NCI-H82 treated with DMSO at 0.1 percent for 48 hours (cell line): ENCODE data around the gene RXFP1.

Source experiments
- DNase-seq: peaks from one replicate; lab custom pipeline; 2025; ENCODE audit not compliant: unreplicated experiment; lab: John Stamatoyannopoulos, UW

Gene RXFP1

GRCh38 chr4:158541506-158541905 is 19.8 kb downstream of the RXFP1 start:
- DNase-seq, result no peak

GRCh38 chr4:158543191-158543590 is 21.5 kb downstream of the RXFP1 start:
- DNase-seq, result no peak

- DNase-seq, result no peak
Measured at GRCh38 chr4:158544141-158544540, 22.5 kb downstream of the RXFP1 start.

GRCh38 chr4:158553364-158553763 is 31.7 kb downstream of the RXFP1 start:
- no peak for DNase-seq

- DNase-seq, result no peak
Measured at GRCh38 chr4:158560284-158560683, 38.6 kb downstream of the RXFP1 start.

GRCh38 chr4:158566860-158567259 is 45.2 kb downstream of the RXFP1 start:
- DNase-seq, result no peak

- DNase-seq, result no peak
Measured at GRCh38 chr4:158571736-158572135, 50.1 kb downstream of the RXFP1 start.

GRCh38 chr4:158572608-158573007 is 50.9 kb downstream of the RXFP1 start:
- no peak for DNase-seq

- DNase-seq, result no peak
Measured at GRCh38 chr4:158578476-158578875, 56.8 kb downstream of the RXFP1 start.

GRCh38 chr4:158580064-158580463 is 58.4 kb downstream of the RXFP1 start:
- no peak for DNase-seq

- no peak for DNase-seq
Measured at GRCh38 chr4:158581161-158581560, 59.5 kb downstream of the RXFP1 start.

- DNase-seq, result no peak
Measured at GRCh38 chr4:158586881-158587280, 65.2 kb downstream of the RXFP1 start.

GRCh38 chr4:158588285-158588684 is 66.6 kb downstream of the RXFP1 start:
- DNase-seq, result no peak

- no peak for DNase-seq
Measured at GRCh38 chr4:158588777-158589176, 67.1 kb downstream of the RXFP1 start.

GRCh38 chr4:158590306-158590705 is 68.6 kb downstream of the RXFP1 start:
- DNase-seq, result no peak

GRCh38 chr4:158590824-158591223 is 69.1 kb downstream of the RXFP1 start:
- no peak for DNase-seq

GRCh38 chr4:158597879-158598596 is 76.4 kb downstream of the RXFP1 start:
- DNase-seq, result no peak

GRCh38 chr4:158599150-158599549 is 77.5 kb downstream of the RXFP1 start:
- no peak for DNase-seq

- DNase-seq, result no peak
Measured at GRCh38 chr4:158599765-158600498, 78.2 kb downstream of the RXFP1 start.

GRCh38 chr4:158604369-158604768 is 82.7 kb downstream of the RXFP1 start:
- DNase-seq, result no peak

- DNase-seq, result no peak
Measured at GRCh38 chr4:158605393-158605792, 83.7 kb downstream of the RXFP1 start.

- DNase-seq, result no peak
Measured at GRCh38 chr4:158606969-158607368, 85.3 kb downstream of the RXFP1 start.

GRCh38 chr4:158609116-158609515 is 87.4 kb downstream of the RXFP1 start:
- no peak for DNase-seq
